GM18508 (cell line): ENCODE results near the gene RFTN1.
A peak's percentile ranks its signal among the peaks of the same experiment; 100 is the strongest.
"Not testable (repeated sequence)": the region's sequence is repeated elsewhere in the genome, so short reads cannot be mapped to it uniquely, and the experiment has no call there.

ENCODE experiments used
- ATAC-seq: cut with Tn5 transposase; IDR thresholded peaks from one replicate; pipeline ENCODE4 v1.9.1; 2021; ENCODE audit warnings: moderate number of reproducible peaks; ENCODE audit not compliant: insufficient read depth, unreplicated experiment

The RFTN1 gene

DNA sequence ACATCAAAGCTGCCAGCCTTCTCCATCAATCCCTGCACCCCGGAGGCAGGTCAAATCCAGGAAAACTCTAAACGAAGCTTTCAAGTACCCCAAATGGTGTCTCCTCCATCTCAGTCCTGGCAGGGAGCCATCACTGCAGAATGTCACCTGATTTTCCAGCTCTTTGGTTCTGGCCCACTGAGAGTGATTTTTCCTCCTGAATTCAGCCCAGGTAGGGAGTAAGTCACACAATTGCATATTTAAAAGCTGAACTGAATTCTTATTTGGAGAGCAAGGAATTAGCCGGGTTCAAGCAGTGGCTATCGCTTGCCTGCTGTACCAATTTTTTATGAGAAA, 5.3 kb downstream of the RFTN1 start:
- ATAC-seq, result no peak

DNA sequence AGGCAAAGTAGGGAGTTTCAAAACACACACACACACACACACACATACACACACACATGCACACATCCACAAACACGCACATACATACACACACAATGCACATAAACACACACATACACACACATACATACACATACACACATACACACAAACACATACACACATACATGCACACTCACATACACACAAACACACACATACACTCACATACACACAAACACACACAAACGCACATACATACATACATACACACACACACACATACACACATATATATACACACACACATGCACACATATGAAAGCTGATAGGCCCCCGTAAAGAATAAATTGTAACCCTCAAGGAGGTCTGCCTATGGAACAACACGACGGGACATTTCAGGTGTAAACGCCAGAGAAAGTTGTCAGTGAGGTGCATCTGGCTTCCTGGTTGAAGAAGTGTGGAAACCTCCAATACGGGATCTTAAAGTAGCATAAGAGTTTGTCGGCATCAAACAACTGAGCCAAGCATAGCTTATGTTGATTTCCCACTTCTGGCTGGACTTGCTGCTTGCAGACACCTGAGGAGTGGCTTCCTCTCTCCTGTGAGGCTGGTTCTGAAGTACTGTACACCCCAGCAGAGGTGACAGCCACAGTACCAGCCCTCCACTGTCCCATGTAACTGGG, 5.8 kb downstream of the RFTN1 start:
- no peak for ATAC-seq

DNA sequence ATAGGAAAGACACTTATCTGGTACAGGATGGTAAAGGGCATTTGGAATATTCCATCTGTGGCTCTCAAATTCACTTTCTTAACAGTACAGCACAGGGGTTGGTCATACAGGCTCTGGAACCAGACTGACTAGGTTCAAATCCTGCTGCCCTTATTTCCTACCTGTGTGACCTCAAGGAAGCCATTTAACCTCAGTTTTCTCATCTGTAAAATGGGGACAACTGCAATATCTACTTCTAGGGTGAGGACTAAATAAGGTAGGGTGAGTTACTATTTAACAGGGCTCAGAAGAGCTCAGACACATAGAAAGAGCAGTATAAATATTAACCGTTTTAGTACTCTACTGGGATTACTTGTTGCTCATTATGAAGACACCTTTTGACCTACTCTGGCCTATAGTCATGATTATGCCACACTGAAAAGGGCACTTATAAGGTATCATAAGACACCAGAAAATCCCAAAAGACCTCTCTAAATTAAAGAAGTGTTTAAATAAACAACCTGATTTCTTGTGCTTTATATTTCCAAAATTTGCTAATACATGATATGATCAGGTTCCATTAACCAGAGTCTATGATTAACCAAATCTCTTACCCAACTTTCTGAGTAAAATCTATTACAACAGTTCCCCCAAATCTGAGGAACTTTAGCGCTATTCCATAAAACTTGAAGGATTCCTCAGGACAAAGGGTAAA, 6.5 kb downstream of the RFTN1 start:
- no peak for ATAC-seq

DNA sequence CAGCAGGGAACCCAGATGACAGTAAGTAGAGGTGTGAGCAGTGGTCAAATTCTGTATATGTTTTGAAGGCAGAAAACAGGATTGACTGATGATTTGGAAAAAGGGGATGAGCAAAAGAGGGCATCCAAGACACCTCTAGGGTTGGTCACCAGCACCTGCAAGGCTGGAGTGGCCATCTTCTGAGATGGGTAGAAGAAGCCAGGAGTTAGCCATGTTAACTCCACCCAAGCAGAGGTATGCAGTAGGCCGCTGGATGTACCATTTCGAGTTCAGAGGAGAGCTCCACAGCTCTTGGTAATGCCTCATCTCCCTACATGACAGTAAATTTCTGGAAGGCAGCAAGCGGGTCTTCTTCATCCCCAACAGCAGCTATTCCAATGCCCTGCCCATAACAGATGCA, 7.0 kb downstream of the RFTN1 start:
- ATAC-seq, result no peak

DNA sequence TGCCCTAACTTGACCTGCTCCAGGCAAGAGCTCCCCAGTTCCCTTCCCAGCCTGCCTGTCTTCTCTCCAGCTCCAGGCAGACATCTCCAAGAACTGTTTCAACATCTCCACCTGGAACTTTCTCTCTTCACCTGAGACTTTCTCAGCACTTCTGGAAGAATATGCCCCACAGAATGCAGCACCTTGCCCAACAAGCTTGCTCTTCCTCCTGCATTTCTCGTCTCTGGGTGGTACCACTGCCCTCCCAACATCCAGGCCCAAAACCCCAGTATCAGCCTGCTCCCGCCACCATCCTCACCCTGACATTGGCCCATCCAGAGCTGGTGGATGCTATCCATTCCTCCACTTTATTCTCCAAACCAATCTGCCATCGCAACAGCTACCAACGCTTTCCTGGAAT, 8.8 kb downstream of the RFTN1 start:
- no peak for ATAC-seq

DNA sequence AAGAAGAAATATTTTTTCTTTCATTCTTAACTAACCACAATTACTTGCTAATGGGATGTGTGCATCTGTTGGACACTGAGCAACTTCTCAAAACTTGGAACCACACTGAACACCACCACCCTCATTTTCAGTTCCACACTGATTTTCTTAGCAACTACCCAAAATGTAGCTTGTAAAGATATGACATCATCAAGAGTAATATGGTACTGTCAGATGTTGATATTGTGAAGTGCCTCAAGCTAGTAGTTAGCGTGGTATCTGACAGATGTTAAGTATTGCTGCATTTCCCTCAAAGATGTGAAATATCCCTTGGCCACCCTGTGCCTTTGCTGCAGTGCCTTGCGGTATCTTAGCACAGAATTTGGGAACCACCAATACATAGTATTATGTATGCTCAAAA, 9.3 kb downstream of the RFTN1 start:
- ATAC-seq, result peak; percentile 79

DNA sequence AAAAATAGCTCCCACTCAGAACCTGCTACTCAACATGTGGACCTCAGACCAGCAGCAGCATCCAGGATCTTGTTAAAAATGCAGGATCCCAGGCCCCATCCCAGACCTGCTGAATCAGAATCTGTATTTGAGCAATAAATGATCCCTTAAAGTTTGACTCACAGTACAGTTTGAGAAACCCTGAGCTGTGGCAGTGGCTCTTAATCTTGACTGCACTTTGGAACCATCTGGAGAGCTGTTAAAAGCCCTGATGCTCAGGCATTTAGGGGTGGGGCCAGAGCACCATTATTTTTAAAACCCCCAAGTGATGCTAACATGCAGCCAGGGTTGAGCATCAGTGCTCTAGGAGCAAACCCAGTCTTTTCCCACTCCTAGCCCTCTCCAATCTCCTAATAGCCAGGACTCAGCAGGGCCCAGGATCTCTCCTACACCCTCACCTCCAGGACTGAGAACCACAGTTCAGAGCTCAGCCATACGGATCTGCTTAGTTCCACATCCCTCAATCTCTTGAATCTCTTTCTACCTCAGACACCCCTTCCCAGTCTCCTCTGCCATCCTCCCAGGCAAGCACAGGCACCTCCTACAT, 10.2 kb downstream of the RFTN1 start:
- ATAC-seq, result no peak

DNA sequence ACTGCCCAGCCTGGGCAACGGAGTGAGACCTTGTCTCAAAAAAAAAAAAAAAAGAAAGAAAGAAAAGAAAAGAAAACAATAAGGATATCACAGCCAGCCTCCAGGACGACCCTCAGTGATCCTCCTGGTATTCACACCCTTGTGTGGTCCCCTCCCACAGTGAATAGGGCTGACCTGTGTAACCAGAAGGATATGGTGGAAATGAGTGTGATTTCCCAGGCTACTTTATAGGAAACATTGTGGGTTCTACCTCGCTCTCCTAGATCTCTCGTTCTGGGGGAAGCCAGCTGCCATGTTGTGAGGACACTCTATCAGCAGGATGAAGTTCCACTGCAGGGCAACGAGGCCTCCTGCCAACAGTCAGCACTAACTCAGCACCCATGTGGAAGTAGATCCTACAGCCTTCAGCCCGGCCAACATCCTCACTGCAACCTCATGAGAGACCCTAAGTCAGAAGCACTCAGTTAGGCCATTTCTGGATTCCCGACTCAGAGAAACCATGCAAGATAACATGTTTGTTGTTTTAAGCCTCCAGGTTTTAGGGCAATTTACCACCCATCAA, 11.1 kb downstream of the RFTN1 start:
- ATAC-seq, result no peak

DNA sequence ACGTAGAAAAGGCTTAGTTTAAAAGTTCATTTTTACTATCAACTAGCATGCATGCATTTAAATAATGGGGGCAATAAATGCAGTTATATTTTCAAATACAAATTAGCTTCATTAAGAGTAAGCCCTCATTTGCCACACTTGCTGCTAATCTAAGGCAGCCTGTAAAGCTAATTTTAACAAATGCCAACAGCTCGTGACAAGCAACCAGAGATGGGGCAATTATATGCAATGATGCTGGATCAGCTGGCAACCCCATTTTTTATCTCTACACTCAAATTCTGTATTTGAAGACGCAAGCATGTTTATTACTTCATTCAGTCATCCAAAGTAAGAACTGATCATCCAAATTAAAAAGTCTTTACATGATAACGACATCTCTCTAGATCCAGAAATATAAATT, 12.1 kb downstream of the RFTN1 start:
- no peak for ATAC-seq

DNA sequence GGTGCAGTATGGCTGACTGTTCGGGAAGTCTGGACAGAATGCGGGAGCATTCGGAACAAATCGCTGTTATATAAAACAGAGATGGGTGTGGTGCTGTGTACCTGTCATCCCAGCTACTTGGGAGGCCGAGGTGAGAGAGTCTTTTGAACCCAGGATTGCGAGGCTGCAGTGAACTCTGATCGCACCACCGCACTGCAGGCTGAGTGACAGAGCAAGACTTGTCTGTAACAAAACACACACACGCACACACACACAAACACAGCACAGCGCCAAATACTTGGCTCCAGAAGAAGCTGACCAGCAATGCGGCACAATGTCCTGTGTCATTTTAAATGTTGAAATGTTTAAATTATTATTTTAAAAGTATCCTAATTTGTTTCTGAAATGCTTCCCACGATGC, 12.6 kb downstream of the RFTN1 start:
- no peak for ATAC-seq

DNA sequence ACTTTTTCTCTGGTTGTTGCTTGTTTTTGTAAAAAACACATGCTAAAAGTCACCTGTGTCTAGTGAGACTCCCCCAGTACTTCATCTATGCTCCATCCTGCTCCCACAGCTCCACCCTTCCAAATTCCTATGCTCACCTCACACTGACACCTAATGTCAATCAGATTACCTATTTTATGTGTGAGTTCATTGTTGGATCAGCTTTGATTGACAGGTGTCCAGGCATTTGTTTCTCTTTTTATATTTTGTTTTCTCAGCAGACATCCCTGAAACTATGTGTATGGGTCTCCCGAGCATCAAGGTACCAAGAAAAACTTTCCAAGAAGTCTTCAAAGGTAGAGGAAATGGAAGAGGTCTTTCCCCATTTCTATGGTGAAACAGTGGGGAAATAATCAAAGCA, 13.4 kb downstream of the RFTN1 start:
- ATAC-seq, result no peak

DNA sequence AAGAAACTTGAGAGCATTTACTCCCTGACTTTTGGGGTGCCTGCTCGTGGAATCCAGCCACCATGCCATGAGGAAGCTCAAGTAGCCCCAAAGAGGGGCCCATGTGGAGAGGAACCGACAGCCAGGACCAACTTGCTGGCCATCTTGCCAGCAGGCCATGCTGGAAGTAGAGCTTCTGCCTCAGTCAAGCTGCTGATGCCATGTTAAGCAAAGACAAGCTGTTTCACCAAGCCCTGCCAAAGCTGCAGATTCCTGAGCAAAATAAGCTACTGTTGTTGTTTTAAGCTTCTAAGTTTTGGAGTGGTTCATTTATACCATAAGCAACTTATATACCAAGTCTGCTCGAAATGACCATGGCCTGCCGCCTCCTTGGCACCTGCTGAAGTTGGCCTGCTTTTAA, 14.1 kb downstream of the RFTN1 start:
- no peak for ATAC-seq

DNA sequence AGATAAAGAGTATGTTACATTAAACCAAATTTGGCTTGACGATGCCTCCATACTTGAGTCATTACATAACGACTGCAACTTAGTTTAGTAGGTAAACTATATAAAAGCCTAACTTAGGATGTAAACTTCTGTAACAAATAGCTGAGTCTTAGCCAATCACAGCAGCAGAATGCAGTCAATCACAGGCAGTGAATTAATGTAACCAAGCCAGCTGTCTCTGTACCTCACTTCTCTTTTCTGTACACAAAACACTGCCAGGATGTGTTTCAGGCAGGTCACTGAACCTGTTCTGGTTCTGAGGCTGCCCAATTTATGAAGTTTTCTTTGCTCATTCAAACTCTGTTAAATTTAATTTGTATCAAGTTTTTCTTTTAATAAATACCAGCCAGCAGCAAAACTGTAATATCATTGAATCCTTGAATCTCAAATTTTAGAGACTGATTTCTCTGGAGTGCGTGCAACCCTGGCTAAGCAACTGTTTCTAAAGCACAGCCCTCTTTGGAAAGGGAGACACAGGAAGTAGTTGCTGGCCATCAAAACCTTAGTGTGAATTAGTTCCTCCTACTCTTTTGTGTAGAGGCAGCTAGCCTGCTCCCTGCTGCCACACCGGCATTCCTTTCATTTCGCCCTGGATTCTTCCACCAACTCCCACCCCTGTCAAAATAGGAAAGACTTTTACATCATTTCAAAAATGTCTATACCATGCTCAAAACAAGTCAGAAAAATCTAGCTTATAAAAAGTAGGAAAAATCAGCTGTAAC, 15.2 kb downstream of the RFTN1 start:
- no peak for ATAC-seq

DNA sequence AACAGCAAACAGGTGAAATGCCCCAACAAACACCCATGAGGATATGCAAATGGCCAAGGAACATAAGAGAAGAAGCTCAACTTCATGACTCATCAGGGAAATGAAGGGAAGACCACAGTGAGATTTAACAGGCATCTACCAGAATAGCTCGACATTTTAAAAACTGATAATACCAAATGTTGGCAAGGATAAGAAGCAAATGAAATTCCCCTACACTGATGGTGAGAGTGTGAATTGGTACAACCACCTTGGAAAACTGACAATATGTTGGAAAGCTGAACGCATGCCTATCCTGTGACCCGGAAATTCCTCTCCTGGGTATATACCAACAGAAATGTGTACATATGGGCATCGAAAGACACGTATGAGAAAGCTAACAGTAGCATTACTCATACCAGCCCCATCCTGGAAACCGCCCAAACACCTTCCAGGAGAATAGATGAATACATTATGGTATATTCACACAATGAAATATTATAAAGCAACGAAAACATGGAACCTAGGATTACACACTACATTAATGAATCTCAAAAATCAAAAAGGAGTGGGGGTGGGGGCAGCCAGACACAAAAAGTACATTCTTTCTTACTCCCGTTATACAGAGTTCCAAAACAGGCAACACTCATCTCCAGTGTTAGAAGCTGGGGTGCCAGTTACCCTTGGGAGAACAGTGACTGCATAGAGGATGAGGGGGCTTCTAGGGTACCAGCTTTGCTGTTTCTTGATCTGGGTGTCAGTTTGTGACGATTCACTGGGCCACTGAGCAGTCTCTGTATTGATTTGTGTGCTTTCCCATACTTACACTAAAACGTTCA, 16.9 kb downstream of the RFTN1 start:
- ATAC-seq, result peak; percentile 36

DNA sequence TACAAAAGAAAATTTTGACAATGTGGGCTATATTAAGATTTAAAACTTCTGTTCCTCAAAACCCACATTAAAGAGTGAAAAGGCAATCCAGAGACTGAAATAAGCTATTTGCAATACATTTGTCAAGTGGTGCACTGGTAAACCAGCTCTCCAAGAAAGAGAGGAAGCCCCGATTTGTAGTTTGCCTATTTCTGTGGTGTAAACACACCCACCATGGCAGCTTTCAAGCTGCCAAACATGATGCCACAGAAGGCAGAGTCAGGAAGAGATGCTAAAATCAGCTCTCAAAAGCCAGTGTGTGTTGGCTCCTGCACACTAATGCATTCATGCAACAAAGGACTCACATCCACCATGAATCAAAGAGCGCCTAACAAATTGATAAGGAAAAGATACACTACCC, 17.5 kb downstream of the RFTN1 start:
- no peak for ATAC-seq

DNA sequence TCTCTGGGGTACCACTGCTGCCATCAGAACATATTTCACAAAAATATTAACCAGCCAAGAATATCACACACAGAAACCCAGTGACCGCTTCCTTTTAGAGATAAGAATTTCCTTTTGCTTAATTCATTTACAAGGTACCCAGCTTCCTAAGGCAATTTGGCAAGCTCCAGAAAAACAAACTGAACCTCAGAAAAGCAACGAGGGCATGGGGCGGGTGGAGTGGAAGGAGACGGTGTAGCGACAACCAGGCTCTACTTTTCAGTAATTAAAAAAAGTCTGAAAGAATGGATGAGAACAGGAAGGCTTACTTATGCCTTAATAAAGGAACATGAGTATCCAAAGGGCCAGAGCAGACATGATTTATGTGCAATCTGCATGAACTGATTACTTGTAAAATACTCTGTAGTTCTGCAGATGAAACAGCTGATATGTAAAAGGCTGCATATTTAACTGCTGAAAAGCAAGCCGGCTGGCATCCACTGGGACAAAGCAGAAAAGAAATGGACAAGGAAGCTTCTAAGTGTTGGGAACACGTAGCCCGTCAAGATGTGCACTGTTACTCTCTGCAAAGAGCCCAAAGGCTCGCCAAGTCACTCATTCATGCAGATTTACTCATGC, 18.6 kb downstream of the RFTN1 start:
- ATAC-seq, result no peak

DNA sequence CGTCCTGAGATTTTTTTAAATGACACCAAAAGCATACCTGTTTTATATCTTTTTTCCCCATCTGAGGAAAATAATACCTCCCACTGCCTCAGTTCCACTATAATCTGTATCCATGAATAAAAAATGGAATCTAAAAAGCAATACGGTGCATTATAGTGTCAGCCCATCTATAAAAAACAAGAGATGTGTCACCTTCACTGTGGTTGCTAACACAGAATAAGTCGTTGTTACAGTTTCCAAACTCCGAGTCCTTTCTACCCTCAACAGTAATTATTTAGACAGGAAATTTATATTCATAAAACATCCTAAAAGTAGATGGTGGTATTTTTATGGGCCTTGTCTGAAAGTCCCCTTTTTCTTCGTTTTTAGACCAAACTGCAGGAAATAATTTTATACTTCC, 19.4 kb downstream of the RFTN1 start:
- no peak for ATAC-seq

DNA sequence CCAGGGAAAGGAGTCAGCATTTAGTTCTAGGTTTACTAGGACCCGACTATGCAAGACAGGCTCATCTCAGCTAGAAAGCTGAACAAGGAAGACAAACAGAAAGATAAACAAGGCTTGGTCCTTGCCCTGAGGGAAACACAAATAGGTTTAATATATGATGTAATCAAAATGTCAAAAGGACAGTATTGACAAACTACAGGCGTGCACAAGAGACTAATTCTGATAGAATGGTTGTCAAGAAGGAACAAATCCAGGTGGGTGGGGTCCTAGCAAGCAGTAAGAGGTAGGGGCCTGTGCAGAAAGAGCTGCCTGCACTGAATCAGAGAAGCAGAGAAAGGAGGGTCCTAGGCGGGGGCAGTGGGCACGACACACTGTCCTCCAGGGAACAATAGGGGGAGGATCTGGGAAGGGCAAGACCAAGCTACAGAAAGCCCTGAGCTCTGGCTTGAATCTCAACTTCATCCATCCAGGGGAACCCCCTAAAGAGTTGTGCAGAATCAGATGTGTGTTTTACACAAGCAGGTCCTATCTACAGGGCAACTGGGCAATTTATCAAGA, 23.4 kb downstream of the RFTN1 start:
- no peak for ATAC-seq

DNA sequence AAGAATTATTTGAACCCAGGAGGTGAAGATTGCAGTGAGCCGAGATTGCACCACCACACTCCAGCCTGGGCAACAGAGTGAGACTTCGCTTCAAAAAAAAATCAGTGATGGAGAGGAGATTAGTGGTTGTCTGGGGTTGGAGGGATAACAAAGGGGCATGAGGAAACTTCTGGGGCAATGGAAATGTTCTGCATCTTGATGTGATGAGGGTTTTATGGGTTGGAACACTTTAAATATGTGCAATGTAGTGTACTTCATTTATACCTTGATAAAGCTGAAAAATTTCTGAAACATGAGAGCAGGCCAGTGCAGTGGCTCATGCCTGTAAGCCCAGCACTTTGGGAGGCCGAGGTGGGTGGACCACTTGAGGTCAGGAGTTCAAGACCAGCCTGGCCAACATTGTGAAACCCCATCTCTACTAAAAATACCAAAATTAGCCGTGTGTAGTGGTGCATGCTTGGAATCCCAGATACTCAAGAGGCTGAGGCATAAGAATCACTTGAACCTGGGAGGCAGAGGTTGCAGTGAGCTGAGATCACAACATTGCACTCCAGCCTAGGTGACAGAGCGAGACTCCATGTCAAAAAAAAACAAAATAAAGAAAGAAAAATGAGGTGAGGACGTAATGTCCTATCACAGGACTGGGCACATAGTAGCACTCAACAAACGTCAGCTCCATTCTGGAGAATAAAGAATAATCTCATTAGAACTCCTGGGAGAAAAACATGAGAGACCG, 24.0 kb downstream of the RFTN1 start:
- not testable (repeated sequence) for ATAC-seq
